MCF 10A (cell line): Measurements from ENCODE around the gene UGT1A5. TPM values are rescaled to one million over a fixed set of nuclear protein-coding genes. Genes with fewer than 3 reads are reported as not detected.

ENCODE experiments used
- BruUV-seq: library from RNA; stranded (reverse); fragments of 400-500 nt; replicated peaks from 2 replicates; lab custom pipeline; 2021; lab: Mats Ljungman, UMichigan
- CTCF ChIA-PET: fragments of 300-600 bp; sonication (Branson Sonifier 250); formaldehyde crosslinking; extraction: SDS; loops from one replicate; lab custom pipeline; 2021; ENCODE audit warnings: antibody characterized with exemption, inconsistent platforms; lab: Yijun Ruan, JAX
- POLR2A ChIA-PET: fragments of 300-600, 350-650 bp; sonication (Branson Sonifier 250); formaldehyde crosslinking; extraction: SDS; loops from one replicate; lab custom pipeline; 2020; ENCODE audit warnings: antibody characterized with exemption, inconsistent platforms; lab: Yijun Ruan, JAX
- DNase-seq: peaks from one replicate; pipeline ENCODE4 v3.0.0-alpha.2; 2018; ENCODE audit not compliant: unreplicated experiment
- H3K27ac Mint-ChIP-seq: one replicate; pipeline ENCODE4 v1.8.0; 2022; ENCODE audit warnings: mild to moderate bottlenecking, low read depth, mixed read lengths; ENCODE audit not compliant: unreplicated experiment
- H3K27me3 Mint-ChIP-seq: one replicate; pipeline ENCODE4 v1.8.0; 2022; ENCODE audit warnings: mixed read lengths; ENCODE audit not compliant: insufficient read depth, unreplicated experiment
- H3K36me3 Mint-ChIP-seq: one replicate; pipeline ENCODE4 v1.8.0; 2022; ENCODE audit warnings: mild to moderate bottlenecking, moderate library complexity, mixed read lengths; ENCODE audit not compliant: insufficient read depth, unreplicated experiment
- H3K4me1 Mint-ChIP-seq: one replicate; pipeline ENCODE4 v1.8.0; 2022; ENCODE audit warnings: mixed read lengths; ENCODE audit not compliant: insufficient read depth, unreplicated experiment
- H3K4me3 Mint-ChIP-seq: one replicate; pipeline ENCODE4 v1.8.0; 2022; ENCODE audit warnings: mild to moderate bottlenecking, moderate library complexity, mixed read lengths; ENCODE audit not compliant: unreplicated experiment
- H3K9me3 Mint-ChIP-seq: one replicate; pipeline ENCODE4 v1.8.0; 2022; ENCODE audit warnings: mixed read lengths; ENCODE audit not compliant: unreplicated experiment
- CTCF ChIP-seq: fragments of 200-600 bp; IDR thresholded peaks from one replicate; pipeline ENCODE4 v1.8.0; 2022; ENCODE audit warnings: antibody characterized with exemption, mild to moderate bottlenecking; ENCODE audit not compliant: unreplicated experiment
- intact Hi-C: fragments of 100-400 bp; cut with micrococcal nuclease; formaldehyde crosslinking; loops from 2 replicates; pipeline ENCODE4 v1.14.1; 2022
- total RNA-seq: library from RNA; stranded (reverse); gene quantifications from 2 replicates; pipeline ENCODE4 v1.2.3, GENCODE V29; 2022

Gene UGT1A5
- total RNA-seq, 1 experiment from 2014 or later, result not detected

- DNase-seq, result no peak
- intact Hi-C loops, result no loop called here
- H3K9me3 Mint-ChIP-seq, result no peaks in the 10 kb centered on the region
- H3K27me3 Mint-ChIP-seq, result no peaks in the 10 kb centered on the region
- ChIA-PET CTCF (no interaction called here), POLR2A (no interaction called here)
- BruUV-seq, result no TSS peak
- H3K4me1 Mint-ChIP-seq, result peaks cover 15% of the 10 kb centered on the region
- no peak for TF ChIP-seq CTCF
- no peaks in the 10 kb centered on the region for H3K36me3 Mint-ChIP-seq
- H3K27ac Mint-ChIP-seq, result no peak overlapping the region
- H3K4me3 Mint-ChIP-seq, result no peak overlapping the region
Measured at GRCh38 chr2:233766416-233766815, 53.7 kb downstream of the UGT1A5 start.

- no TSS peak for BruUV-seq
- ChIA-PET CTCF (no interaction called here), POLR2A (no interaction called here)
- no peak for TF ChIP-seq CTCF
- H3K27me3 Mint-ChIP-seq, result no peaks in the 10 kb centered on the region
- intact Hi-C loops, result no loop called here
- no peaks in the 10 kb centered on the region for H3K9me3 Mint-ChIP-seq
- peaks cover 15% of the 10 kb centered on the region for H3K4me1 Mint-ChIP-seq
- H3K4me3 Mint-ChIP-seq, result no peak overlapping the region
- no peak for DNase-seq
- H3K36me3 Mint-ChIP-seq, result no peaks in the 10 kb centered on the region
- H3K27ac Mint-ChIP-seq, result no peak overlapping the region
Measured at GRCh38 chr2:233768076-233768475, 55.4 kb downstream of the UGT1A5 start.

- Mint-ChIP-seq H3K36me3 (no peaks in the 10 kb centered on the region), H3K27me3 (no peaks in the 10 kb centered on the region), H3K4me3 (no peak overlapping the region), H3K4me1 (peaks cover 5% of the 10 kb centered on the region), H3K27ac (no peak overlapping the region), H3K9me3 (no peaks in the 10 kb centered on the region)
- BruUV-seq, result no TSS peak
- no peak for DNase-seq
- POLR2A ChIA-PET, result interaction anchor here (1.3 kb wide), 1 partner anchor 8 kb away, joined by 4 read pairs; no protein-coding TSS in a partner anchor
- TF ChIP-seq CTCF, result no peak
- CTCF ChIA-PET, result interaction anchor here (0.6 kb wide), 1 partner anchor 372 kb away, joined by 3 read pairs; no protein-coding TSS in a partner anchor
- intact Hi-C loops, result no loop called here
Measured at GRCh38 chr2:233769260-233769659, 56.6 kb downstream of the UGT1A5 start.

- no peak overlapping the region for H3K4me3 Mint-ChIP-seq
- no peak overlapping the region for H3K27ac Mint-ChIP-seq
- TF ChIP-seq CTCF, result no peak
- H3K4me1 Mint-ChIP-seq, result no peaks in the 10 kb centered on the region
- no peaks in the 10 kb centered on the region for H3K27me3 Mint-ChIP-seq
- intact Hi-C loops, result no loop called here
- DNase-seq, result no peak
- ChIA-PET POLR2A (no interaction called here), CTCF (no interaction called here)
- peaks cover 19% of the 10 kb centered on the region for H3K9me3 Mint-ChIP-seq
- H3K36me3 Mint-ChIP-seq, result no peaks in the 10 kb centered on the region
- no TSS peak for BruUV-seq
Measured at GRCh38 chr2:233772153-233772552, 59.4 kb downstream of the UGT1A5 start.
